ENCODE measurements around the gene TRIM52.
"Not testable (repeated sequence)": the region's sequence is repeated elsewhere in the genome, so short reads cannot be mapped to it uniquely, and the experiment has no call there.

The TRIM52 gene

GRCh38 chr5:181217111-181217802, 43.7 kb downstream of the TRIM52 start:
- Histone ChIP-seq H3K27ac (peak overlapping the region; percentile 67 to 77), H3K4me3 (peak overlapping the region; percentile 69)
- no peak for DNase-seq (ENCODE audit: low spot score)
- no peak for TF ChIP-seq CTCF (IDR thresholded peaks at IDR 0.05)

- H3K4me3 ChIP-seq: peak overlapping the region; percentile 69
- no peak for DNase-seq (ENCODE audit: low spot score)
- peak overlapping the region in 1 of 2 donors; percentile 29 for H3K27ac ChIP-seq
- no peak for TF ChIP-seq CTCF (IDR thresholded peaks at IDR 0.05)
Observed at GRCh38 chr5:181215997-181216989, 44.6 kb downstream of the TRIM52 start.

- DNase-seq (ENCODE audit: low spot score); H3K4me3 ChIP-seq; H3K27ac ChIP-seq: not testable (repeated sequence)
Observed at GRCh38 chr5:181214249-181214648, 46.7 kb downstream of the TRIM52 start.

GRCh38 chr5:181212934-181213333, 48.0 kb downstream of the TRIM52 start:
- Histone ChIP-seq H3K27ac (no peak overlapping the region), H3K4me3 (no peak overlapping the region)
- no peak for DNase-seq (ENCODE audit: low spot score)
- TF ChIP-seq CTCF (IDR thresholded peaks at IDR 0.05): no peak

- DNase-seq (ENCODE audit: low spot score): no peak
- TF ChIP-seq CTCF (IDR thresholded peaks at IDR 0.05): no peak
- H3K4me3 ChIP-seq: no peak overlapping the region
- H3K27ac ChIP-seq: no peak overlapping the region
Observed at GRCh38 chr5:181212080-181212479, 48.9 kb downstream of the TRIM52 start.

GRCh38 chr5:181211208-181211607, 49.7 kb downstream of the TRIM52 start:
- Histone ChIP-seq H3K27ac (no peak overlapping the region), H3K4me3 (no peak overlapping the region)
- no peak for TF ChIP-seq CTCF (IDR thresholded peaks at IDR 0.05)
- DNase-seq (ENCODE audit: low spot score): no peak

- not testable (repeated sequence) for H3K4me3 ChIP-seq; H3K27ac ChIP-seq; DNase-seq (ENCODE audit: low spot score)
Observed at GRCh38 chr5:181210698-181211097, 50.2 kb downstream of the TRIM52 start.

- not testable (repeated sequence) for H3K27ac ChIP-seq
Observed at GRCh38 chr5:181210148-181210547, 50.8 kb downstream of the TRIM52 start.

GRCh38 chr5:181209006-181209405, 51.9 kb downstream of the TRIM52 start:
- not testable (repeated sequence) for H3K27ac ChIP-seq; H3K4me3 ChIP-seq; DNase-seq (ENCODE audit: low spot score)

More at GRCh38 chr5:181210148-181210547, 50.8 kb downstream of the TRIM52 start:
- not testable (repeated sequence) for DNase-seq (ENCODE audit: low spot score); H3K4me3 ChIP-seq

All from coronary artery (tissue), 2 donors.